ENCODE results near the gene NTM. TPM values are rescaled to one million over a fixed set of nuclear protein-coding genes. Genes with fewer than 3 reads are reported as not detected.

Gene NTM
- total RNA-seq, 1 experiment from 2014 or later = not detected

- intact Hi-C loops (cut with micrococcal nuclease) = no loop called here
- ChIA-PET RAD21 (ENCODE audit: low non-redundant PET in 1 of 2, low total read pairs in 2 of 2, uncharacterized antibody in 2 of 2, unreplicated experiment in 2 of 2) (no interaction called here), POLR2A (no interaction called here), CTCF (no interaction called here)
- Histone ChIP-seq H3K79me2 (ENCODE audit: insufficient read depth, low read length) (no peaks in the 10 kb centered on the region), H3K9ac (ENCODE audit: low read length) (no peak overlapping the region), H3K27me3 (ENCODE audit: insufficient read depth, low read length) (no peaks in the 10 kb centered on the region), H3K9me2 (ENCODE audit: insufficient read depth) (no peaks in the 10 kb centered on the region), H3K36me3 (ENCODE audit: control insufficient read depth in 1 of 2, insufficient read depth in 2 of 2, low read length in 2 of 2) (no peaks in the 10 kb centered on the region), H2AFZ (ENCODE audit: low read depth, low read length, poor library complexity, severe bottlenecking) (no peak overlapping the region), H3K4me3 (replicated peaks in 1 of 2; ENCODE audit: low read depth in 1 of 2, low read length in 2 of 2) (no peak overlapping the region), H3K4me1 (ENCODE audit: control insufficient read depth in 1 of 2, insufficient read depth in 2 of 2, low read length in 2 of 2) (no peaks in the 10 kb centered on the region), H3K9me3 (ENCODE audit: control insufficient read depth in 1 of 2, insufficient read depth in 1 of 2, low read depth in 1 of 2, low read length in 2 of 2) (peaks cover 0 to 5% of the 10 kb centered on the region in 2 experiments; a peak in 2 of 4 replicates), H3K27ac (ENCODE audit: low read depth, low read length) (no peak overlapping the region), H4K20me1 (ENCODE audit: insufficient read depth) (no peaks in the 10 kb centered on the region), H3K4me2 (ENCODE audit: low read length) (no peak overlapping the region)
- TF ChIP-seq FOSL1 (IDR thresholded peaks at IDR 0.05; ENCODE audit: low read depth) (no peak), ZFX (IDR thresholded peaks at IDR 0.05) (no peak), SIN3A (IDR thresholded peaks at IDR 0.05; ENCODE audit: low read depth) (no peak), ELF1 (IDR thresholded peaks at IDR 0.05; ENCODE audit: borderline replicate concordance, low read depth) (no peak), ZBTB33 (IDR thresholded peaks at IDR 0.05; ENCODE audit: extremely low read depth, insufficient replicate concordance, low read length) (no peak), YY1 (IDR thresholded peaks at IDR 0.05; ENCODE audit: extremely low read depth, insufficient replicate concordance, low read depth, low read length) (no peak), SRF (IDR thresholded peaks at IDR 0.05; ENCODE audit: low read depth) (no peak), ZNF274 (IDR thresholded peaks at IDR 0.05; ENCODE audit: low read depth, low read length) (no peak), POLR2AphosphoS5 (IDR thresholded peaks at IDR 0.05; ENCODE audit: low read depth, low read length) (no peak), EZH2phosphoT487 (IDR thresholded peaks at IDR 0.05; ENCODE audit: borderline replicate concordance) (no peak), EZH2 (IDR thresholded peaks at IDR 0.05) (no peak)
- TF ChIP-seq, protein P1, sequence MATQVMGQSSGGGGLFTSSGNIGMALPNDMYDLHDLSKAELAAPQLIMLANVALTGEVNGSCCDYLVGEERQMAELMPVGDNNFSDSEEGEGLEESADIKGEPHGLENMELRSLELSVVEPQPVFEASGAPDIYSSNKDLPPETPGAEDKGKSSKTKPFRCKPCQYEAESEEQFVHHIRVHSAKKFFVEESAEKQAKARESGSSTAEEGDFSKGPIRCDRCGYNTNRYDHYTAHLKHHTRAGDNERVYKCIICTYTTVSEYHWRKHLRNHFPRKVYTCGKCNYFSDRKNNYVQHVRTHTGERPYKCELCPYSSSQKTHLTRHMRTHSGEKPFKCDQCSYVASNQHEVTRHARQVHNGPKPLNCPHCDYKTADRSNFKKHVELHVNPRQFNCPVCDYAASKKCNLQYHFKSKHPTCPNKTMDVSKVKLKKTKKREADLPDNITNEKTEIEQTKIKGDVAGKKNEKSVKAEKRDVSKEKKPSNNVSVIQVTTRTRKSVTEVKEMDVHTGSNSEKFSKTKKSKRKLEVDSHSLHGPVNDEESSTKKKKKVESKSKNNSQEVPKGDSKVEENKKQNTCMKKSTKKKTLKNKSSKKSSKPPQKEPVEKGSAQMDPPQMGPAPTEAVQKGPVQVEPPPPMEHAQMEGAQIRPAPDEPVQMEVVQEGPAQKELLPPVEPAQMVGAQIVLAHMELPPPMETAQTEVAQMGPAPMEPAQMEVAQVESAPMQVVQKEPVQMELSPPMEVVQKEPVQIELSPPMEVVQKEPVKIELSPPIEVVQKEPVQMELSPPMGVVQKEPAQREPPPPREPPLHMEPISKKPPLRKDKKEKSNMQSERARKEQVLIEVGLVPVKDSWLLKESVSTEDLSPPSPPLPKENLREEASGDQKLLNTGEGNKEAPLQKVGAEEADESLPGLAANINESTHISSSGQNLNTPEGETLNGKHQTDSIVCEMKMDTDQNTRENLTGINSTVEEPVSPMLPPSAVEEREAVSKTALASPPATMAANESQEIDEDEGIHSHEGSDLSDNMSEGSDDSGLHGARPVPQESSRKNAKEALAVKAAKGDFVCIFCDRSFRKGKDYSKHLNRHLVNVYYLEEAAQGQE (IDR thresholded peaks at IDR 0.05; ENCODE audit: low read depth) = no peak
- TF ChIP-seq, protein P2, sequence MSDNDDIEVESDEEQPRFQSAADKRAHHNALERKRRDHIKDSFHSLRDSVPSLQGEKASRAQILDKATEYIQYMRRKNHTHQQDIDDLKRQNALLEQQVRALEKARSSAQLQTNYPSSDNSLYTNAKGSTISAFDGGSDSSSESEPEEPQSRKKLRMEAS (IDR thresholded peaks at IDR 0.05) = no peak
- ATAC-seq (no peak), DNase-seq (ENCODE audit: low read depth, low spot score) (no peak)
- BruUV-seq (replicated peaks) = no TSS peak
Observed at GRCh38 chr11:131969261-131969660, 598.8 kb downstream of the NTM start.

Data from HCT116 (cell line).